Right atrium auricular region (tissue), 2 donors: Measurements from ENCODE around the gene CBARP. TPM values are rescaled to one million over a fixed set of nuclear protein-coding genes. Genes with fewer than 3 reads are reported as not detected.

Source experiments
- DNase-seq: peaks from one replicate; pipeline ENCODE4 v3.0.0-alpha.2; 2019; ENCODE audit warnings: low spot score
- H3K27ac ChIP-seq, 2 donors: fragments of 200-600 bp; sonication (generic); 1 replicate in 1 of 2; 2 replicates in 1 of 2; pipeline ENCODE4 v1.5.1; 2016 to 2019
- H3K27me3 ChIP-seq, 2 donors: fragments of 200-600 bp; sonication (generic); one replicate each; pipeline versions ENCODE4 v1.5.1 to v1.6.0; 2017 to 2019
- H3K36me3 ChIP-seq: fragments of 200-600 bp; sonication (generic); one replicate; pipeline ENCODE4 v1.5.1; 2016
- H3K4me1 ChIP-seq, 2 donors: fragments of 200-600 bp; sonication (generic); one replicate each; pipeline versions ENCODE4 v1.5.1 to v1.6.0; 2017 to 2019
- H3K4me3 ChIP-seq, 2 donors: fragments of 200-600 bp; sonication (generic); 1 replicate in 1 of 2; 2 replicates in 1 of 2; pipeline ENCODE4 v1.5.1; 2017 to 2019; ENCODE audit warnings: mild to moderate bottlenecking in 1 of 2, moderate library complexity in 1 of 2
- H3K9me3 ChIP-seq, 2 donors: fragments of 200-600 bp; sonication (generic); one replicate each; pipeline ENCODE4 v1.5.1; 2019
- total RNA-seq, 2 donors: library from RNA; depleted of rRNA; stranded (reverse); fragments of >200 nt; gene quantifications; one replicate each; pipeline ENCODE4 v1.1.0, GENCODE V29; 2016
- TF ChIP-seq, protein P1 (sequence below), 2 donors: fragments of 200-600 bp; sonication (generic); IDR thresholded peaks; one replicate each; pipeline ENCODE4 v1.5.1; 2019; ENCODE audit warnings: antibody characterized with exemption in 2 of 2

Gene CBARP
- total RNA-seq, 2 donors from 2014 or later: 2.4 to 2.6 TPM

DNA sequence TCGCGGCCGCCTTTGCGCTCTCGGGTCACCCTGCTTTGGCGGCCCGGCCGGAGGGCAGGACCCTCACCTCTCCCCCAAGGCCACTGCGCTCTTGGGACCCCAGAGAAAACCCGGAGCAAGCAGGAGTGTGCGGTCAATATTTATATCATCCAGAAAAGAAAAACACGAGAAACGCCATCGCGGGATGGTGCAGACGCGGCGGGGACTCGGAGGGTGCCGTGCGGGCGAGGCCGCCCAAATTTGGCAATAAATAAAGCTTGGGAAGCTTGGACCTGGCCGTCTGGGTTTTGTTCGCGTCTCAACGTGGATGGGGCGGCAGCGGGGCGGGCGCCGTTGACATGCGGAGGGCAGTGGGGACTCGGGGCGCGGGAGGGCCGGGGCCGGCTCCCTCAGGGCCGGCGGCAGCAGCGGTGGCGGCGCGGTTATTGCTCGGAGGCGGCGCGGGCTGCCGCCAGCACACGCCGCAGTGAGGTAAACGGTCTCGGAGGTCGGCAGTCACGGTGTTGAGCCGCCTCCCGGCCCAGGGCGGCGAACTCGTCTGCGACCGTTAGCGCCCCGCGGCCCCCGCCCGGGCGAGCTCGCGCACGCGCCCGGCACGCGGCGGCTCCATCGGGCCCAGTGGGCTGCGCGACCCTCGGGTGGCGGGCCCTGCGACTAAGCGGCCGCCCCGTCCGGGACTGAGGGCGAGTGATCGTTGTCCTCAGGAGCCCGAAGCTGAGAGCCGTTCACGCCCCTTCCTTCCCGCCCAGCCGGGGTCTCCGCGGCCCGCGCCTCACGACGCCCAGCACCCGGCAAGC is 9.4 kb downstream of the CBARP start:
- TF ChIP-seq, protein P1, sequence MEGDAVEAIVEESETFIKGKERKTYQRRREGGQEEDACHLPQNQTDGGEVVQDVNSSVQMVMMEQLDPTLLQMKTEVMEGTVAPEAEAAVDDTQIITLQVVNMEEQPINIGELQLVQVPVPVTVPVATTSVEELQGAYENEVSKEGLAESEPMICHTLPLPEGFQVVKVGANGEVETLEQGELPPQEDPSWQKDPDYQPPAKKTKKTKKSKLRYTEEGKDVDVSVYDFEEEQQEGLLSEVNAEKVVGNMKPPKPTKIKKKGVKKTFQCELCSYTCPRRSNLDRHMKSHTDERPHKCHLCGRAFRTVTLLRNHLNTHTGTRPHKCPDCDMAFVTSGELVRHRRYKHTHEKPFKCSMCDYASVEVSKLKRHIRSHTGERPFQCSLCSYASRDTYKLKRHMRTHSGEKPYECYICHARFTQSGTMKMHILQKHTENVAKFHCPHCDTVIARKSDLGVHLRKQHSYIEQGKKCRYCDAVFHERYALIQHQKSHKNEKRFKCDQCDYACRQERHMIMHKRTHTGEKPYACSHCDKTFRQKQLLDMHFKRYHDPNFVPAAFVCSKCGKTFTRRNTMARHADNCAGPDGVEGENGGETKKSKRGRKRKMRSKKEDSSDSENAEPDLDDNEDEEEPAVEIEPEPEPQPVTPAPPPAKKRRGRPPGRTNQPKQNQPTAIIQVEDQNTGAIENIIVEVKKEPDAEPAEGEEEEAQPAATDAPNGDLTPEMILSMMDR (IDR thresholded peaks at IDR 0.05): no peak
- no peak overlapping the region for H3K4me3 ChIP-seq
- H3K27ac ChIP-seq: no peak overlapping the region
- H3K4me1 ChIP-seq: peaks cover 0 to 21% of the 10 kb centered on the region in 2 donors
- H3K9me3 ChIP-seq: no peaks in the 10 kb centered on the region
- H3K36me3 ChIP-seq: peaks cover 40% of the 10 kb centered on the region
- no peaks in the 10 kb centered on the region for H3K27me3 ChIP-seq
- DNase-seq: no peak

DNA sequence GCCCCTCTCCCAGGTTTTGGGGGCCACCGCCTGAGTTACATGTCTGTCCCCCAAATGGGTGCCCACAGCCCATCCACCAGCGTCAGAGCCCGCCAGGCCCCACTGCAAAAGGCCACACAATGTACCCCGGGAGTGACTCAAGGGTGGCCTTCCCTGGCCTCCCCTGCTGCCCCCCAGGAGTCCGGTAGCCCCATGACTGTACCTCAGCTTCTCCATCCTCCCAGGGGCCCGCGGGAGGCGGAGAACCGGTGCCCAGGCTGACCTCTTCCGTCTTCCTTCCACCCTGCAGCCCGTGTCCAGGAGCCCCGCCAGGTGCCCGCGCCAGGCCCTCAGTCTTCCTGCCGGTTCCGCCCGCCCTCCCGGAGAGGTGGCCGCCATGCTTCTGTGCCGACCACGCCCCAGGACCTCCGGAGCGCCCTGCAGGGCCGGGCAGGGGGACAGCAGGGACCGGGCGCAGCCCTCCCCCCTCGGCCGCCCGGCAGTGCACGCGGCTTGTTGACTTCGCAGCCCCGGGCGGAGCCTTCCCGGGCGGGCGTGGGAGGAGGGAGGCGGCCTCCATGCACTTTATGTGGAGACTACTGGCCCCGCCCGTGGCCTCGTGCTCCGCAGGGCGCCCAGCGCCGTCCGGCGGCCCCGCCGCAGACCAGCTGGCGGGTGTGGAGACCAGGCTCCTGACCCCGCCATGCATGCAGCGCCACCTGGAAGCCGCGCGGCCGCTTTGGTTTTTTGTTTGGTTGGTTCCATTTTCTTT is 10.3 kb downstream of the CBARP start:
- H3K4me3 ChIP-seq: no peak overlapping the region
- H3K9me3 ChIP-seq: no peaks in the 10 kb centered on the region
- TF ChIP-seq, protein P1 (IDR thresholded peaks at IDR 0.05): no peak
- H3K27ac ChIP-seq: no peak overlapping the region
- peaks cover 0 to 17% of the 10 kb centered on the region in 2 donors for H3K4me1 ChIP-seq
- H3K36me3 ChIP-seq: peaks cover 48% of the 10 kb centered on the region
- H3K27me3 ChIP-seq: no peaks in the 10 kb centered on the region
- DNase-seq: no peak

DNA sequence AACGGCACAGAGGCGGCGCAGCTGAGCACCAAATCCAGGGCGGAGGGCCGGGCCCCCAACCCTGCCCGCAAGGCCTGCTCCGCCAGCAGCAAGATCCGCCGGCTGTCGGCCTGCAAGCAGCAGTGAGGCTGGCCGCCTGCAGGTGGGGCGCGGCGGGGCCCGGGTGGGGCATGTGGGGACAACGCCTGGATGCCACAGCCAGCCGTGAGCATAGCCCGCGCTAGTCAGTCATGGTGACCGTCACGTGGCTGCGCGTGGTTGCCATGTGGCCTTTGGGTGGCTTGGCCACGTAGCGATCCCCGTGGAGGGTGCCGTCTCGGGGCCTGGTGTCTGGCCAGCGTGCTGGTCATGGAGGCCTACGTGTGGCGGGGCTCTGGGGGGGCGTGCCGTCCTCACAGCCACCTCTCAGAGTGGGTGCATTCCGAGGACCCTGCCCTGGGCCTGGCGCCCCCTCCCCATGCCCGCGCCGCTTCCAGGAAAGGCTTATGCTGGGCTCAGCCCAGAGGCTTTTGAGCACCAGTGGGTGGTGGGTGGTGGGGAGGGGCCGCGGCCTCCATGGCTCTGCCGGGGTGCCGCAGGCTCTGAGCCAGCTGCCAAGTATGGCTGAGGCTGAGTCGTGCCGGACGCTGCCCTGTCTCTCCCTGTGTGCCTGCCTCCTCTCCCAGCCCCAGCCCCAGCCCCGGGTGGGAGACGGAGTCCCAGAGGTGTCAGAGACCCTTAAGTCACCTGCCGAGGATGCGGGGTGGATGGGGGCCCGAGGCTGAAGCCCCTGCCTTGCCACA is 11.1 kb downstream of the CBARP start:
- peaks cover 48% of the 10 kb centered on the region for H3K36me3 ChIP-seq
- TF ChIP-seq, protein P1 (IDR thresholded peaks at IDR 0.05): no peak

DNA sequence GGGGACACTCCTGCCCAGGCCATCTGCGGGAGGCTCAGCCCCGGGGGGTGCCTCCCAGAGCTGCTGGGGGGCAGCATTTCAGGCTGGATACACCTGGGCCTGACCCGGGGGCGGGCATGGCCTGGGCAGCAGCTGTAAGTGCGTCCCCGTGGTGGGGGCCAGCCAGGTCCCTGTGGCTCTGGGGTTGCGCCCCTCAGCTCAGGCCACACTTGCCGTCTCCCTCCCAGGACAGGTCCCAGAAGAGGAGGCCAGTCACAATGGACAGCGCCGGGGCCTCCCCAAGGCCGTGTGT is 11.6 kb downstream of the CBARP start:
- no peaks in the 10 kb centered on the region for H3K27me3 ChIP-seq
- TF ChIP-seq, protein P1 (IDR thresholded peaks at IDR 0.05): no peak
- H3K27ac ChIP-seq: no peak overlapping the region
- peaks cover 0 to 19% of the 10 kb centered on the region in 2 donors for H3K4me1 ChIP-seq
- no peaks in the 10 kb centered on the region for H3K9me3 ChIP-seq
- DNase-seq: no peak
- H3K4me3 ChIP-seq: no peak overlapping the region
- H3K36me3 ChIP-seq: peaks cover 52% of the 10 kb centered on the region

More for the DNA sequence above, 11.1 kb downstream of the CBARP start:
- DNase-seq: no peak
- Histone ChIP-seq H3K4me1 (peaks cover 0 to 17% of the 10 kb centered on the region in 2 donors), H3K27ac (no peak overlapping the region), H3K27me3 (no peaks in the 10 kb centered on the region), H3K9me3 (no peaks in the 10 kb centered on the region), H3K4me3 (no peak overlapping the region)

DNA sequence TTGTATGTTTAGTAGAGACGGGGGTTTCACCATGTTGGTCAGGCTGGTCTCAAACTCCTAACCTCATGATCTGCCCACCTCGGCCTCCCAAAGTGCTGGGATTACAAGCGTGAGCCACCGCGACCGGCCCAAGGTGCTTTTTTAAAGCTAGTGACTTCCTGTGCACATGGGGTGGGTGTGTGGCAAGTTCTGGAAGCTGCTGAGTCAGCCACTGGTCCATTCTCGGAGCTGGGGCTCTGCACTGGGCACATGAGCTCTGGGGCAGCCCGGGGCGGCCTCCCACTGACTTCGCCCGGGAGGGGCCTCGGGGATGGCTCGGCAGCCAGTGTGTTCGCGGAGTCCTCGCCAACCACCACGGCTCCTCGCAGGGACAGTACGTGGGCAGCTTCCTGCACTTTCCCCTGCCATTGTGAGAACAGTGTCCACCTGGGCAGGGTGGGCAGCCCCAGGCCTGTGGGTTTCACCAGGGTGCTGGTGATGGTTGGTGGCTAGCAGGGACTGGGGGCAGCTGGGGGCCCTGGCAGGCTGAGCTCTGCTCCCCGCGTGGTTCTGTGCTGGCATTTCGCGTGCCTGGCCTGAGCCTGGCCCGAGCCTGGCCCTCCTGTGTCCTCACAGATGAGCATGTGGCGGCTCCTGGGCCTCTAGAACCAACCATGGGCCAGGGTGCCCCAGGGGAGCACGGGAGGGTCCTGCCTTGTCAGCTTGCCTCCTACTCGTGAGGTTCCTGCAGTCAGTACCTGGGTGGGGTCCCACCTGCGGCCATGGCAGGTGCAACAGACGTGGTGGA is 12.2 kb downstream of the CBARP start:
- TF ChIP-seq, protein P1 (IDR thresholded peaks at IDR 0.05): no peak
- H3K36me3 ChIP-seq: peaks cover 58% of the 10 kb centered on the region
- no peak for DNase-seq

More for the DNA sequence above, 12.2 kb downstream of the CBARP start:
- no peak overlapping the region for H3K4me3 ChIP-seq
- H3K4me1 ChIP-seq: peaks cover 0 to 25% of the 10 kb centered on the region in 2 donors
- H3K27ac ChIP-seq: no peak overlapping the region
- H3K9me3 ChIP-seq: no peaks in the 10 kb centered on the region
- no peaks in the 10 kb centered on the region for H3K27me3 ChIP-seq
